H9 (cell line): ENCODE measurements around the gene EFS. TPM values are rescaled to one million over a fixed set of nuclear protein-coding genes. Genes with fewer than 3 reads are reported as not detected.

ENCODE experiments used
- DNase-seq: peaks from one replicate; pipeline ENCODE4 v3.0.0-alpha.2; 2017
- H2AFZ ChIP-seq: one replicate; pipeline ENCODE4 v1.6.1; 2013; ENCODE audit warnings: mild to moderate bottlenecking, low read length, control low read depth, moderate library complexity
- H2AK5ac ChIP-seq: 2 replicates; pipeline ENCODE4 v1.6.1; 2013; ENCODE audit warnings: low read length, control low read depth, mixed read lengths; ENCODE audit not compliant: insufficient read length
- H2BK120ac ChIP-seq: one replicate; pipeline ENCODE4 v1.6.1; 2013; ENCODE audit warnings: low read depth, mild to moderate bottlenecking, low read length, control low read depth, inconsistent platforms; ENCODE audit not compliant: poor library complexity, severe bottlenecking
- H2BK12ac ChIP-seq: 2 replicates; pipeline ENCODE4 v1.6.1; 2013; ENCODE audit warnings: low read length, control low read depth, mixed read lengths, low read depth; ENCODE audit not compliant: insufficient read length
- H2BK15ac ChIP-seq: 2 replicates; pipeline ENCODE4 v1.6.1; 2013; ENCODE audit warnings: low read depth, low read length, control low read depth
- H2BK20ac ChIP-seq: one replicate; pipeline ENCODE4 v1.6.1; 2013; ENCODE audit warnings: low read depth, mild to moderate bottlenecking, low read length, control low read depth, inconsistent platforms; ENCODE audit not compliant: poor library complexity, severe bottlenecking
- H2BK5ac ChIP-seq: 2 replicates; pipeline ENCODE4 v1.6.1; 2013; ENCODE audit warnings: low read length, control low read depth, mixed read lengths; ENCODE audit not compliant: insufficient read length
- H3K14ac ChIP-seq: 2 replicates; pipeline ENCODE4 v1.6.1; 2013; ENCODE audit warnings: low read length, control low read depth; ENCODE audit not compliant: insufficient read depth
- H3K18ac ChIP-seq: 2 replicates; pipeline ENCODE4 v1.6.1; 2013; ENCODE audit warnings: low read depth, mild to moderate bottlenecking, mixed read lengths, low read length, control low read depth; ENCODE audit not compliant: insufficient read length
- H3K23ac ChIP-seq: 2 replicates; pipeline ENCODE4 v1.6.1; 2013; ENCODE audit warnings: low read length, control low read depth, mixed read lengths, low read depth; ENCODE audit not compliant: insufficient read length
- H3K23me2 ChIP-seq: 2 replicates; pipeline ENCODE4 v1.6.1; 2013; ENCODE audit warnings: low read depth, mild to moderate bottlenecking, mixed read lengths, low read length, control low read depth; ENCODE audit not compliant: insufficient read length, poor library complexity, severe bottlenecking
- H3K27ac ChIP-seq: 2 replicates; pipeline ENCODE4 v1.5.1; 2013; ENCODE audit warnings: low read length, control low read depth, mixed read lengths, low read depth; ENCODE audit not compliant: insufficient read length
- H3K27me3 ChIP-seq: 2 replicates; pipeline ENCODE4 v1.6.1; 2013; ENCODE audit warnings: low read length, control low read depth, inconsistent platforms; ENCODE audit not compliant: insufficient read depth
- H3K4ac ChIP-seq: 2 replicates; pipeline ENCODE4 v1.6.1; 2013; ENCODE audit warnings: low read depth, mild to moderate bottlenecking, control low read depth, inconsistent platforms, low read length, moderate library complexity
- H3K4me1 ChIP-seq: 2 replicates; pipeline ENCODE4 v1.6.1; 2013; ENCODE audit warnings: low read length, control low read depth, inconsistent platforms; ENCODE audit not compliant: insufficient read depth
- H3K4me2 ChIP-seq: 2 replicates; pipeline ENCODE4 v1.6.1; 2013; ENCODE audit warnings: low read length, control low read depth, mixed read lengths; ENCODE audit not compliant: insufficient read length, insufficient read depth
- H3K56ac ChIP-seq: 2 replicates; pipeline ENCODE4 v1.6.1; 2013; ENCODE audit warnings: low read depth, mild to moderate bottlenecking, mixed read lengths, low read length, control low read depth; ENCODE audit not compliant: insufficient read length
- H3K79me1 ChIP-seq: 2 replicates; pipeline ENCODE4 v1.6.1; 2013; ENCODE audit warnings: low read depth, mild to moderate bottlenecking, moderate library complexity, low read length, control low read depth, inconsistent platforms; ENCODE audit not compliant: insufficient read depth, poor library complexity, severe bottlenecking
- H3K79me2 ChIP-seq: 2 replicates; pipeline ENCODE4 v1.6.1; 2013; ENCODE audit warnings: low read length, control low read depth, inconsistent platforms; ENCODE audit not compliant: insufficient read depth
- H3K9ac ChIP-seq: 2 replicates; pipeline ENCODE4 v1.6.1; 2013; ENCODE audit warnings: low read length, control low read depth, mixed read lengths; ENCODE audit not compliant: insufficient read length; ENCODE audit errors: extremely low read depth
- H3K9me3 ChIP-seq: one replicate; pipeline ENCODE4 v1.6.1; 2013; ENCODE audit warnings: low read depth, low read length, inconsistent platforms; ENCODE audit not compliant: control insufficient read depth
- H3T11ph ChIP-seq: one replicate; pipeline ENCODE4 v1.6.1; 2013; ENCODE audit warnings: mild to moderate bottlenecking, low read length, control low read depth, inconsistent platforms
- H4K20me1 ChIP-seq: one replicate; pipeline ENCODE4 v1.6.1; 2013; ENCODE audit not compliant: control insufficient read depth, insufficient read length, insufficient read depth
- H4K5ac ChIP-seq: 2 replicates; pipeline ENCODE4 v1.6.1; 2013; ENCODE audit warnings: low read depth, mild to moderate bottlenecking, mixed read lengths, low read length, control low read depth; ENCODE audit not compliant: insufficient read length
- H4K8ac ChIP-seq: replicated peaks from 2 replicates; pipeline ENCODE4 v1.6.1; 2013; ENCODE audit warnings: low read length, control low read depth, mixed read lengths, low read depth; ENCODE audit not compliant: insufficient read length
- H4K91ac ChIP-seq: 2 replicates; pipeline ENCODE4 v1.6.1; 2013; ENCODE audit warnings: low read depth, mild to moderate bottlenecking, moderate library complexity, mixed read lengths, low read length, control low read depth; ENCODE audit not compliant: insufficient read length
- H3K27ac Mint-ChIP-seq, 3 experiments: 2 replicates in 2 of 3; 3 replicates in 1 of 3; pipeline ENCODE4 v1.8.0; 2020 to 2021; ENCODE audit warnings: mixed read lengths in 3 of 3, mild to moderate bottlenecking in 1 of 3, moderate library complexity in 1 of 3
- H3K27me3 Mint-ChIP-seq: 2 replicates; pipeline ENCODE4 v1.8.0; 2021; ENCODE audit warnings: low read depth, mild to moderate bottlenecking, moderate library complexity, mixed read lengths
- H3K36me3 Mint-ChIP-seq, 3 experiments: 2 replicates in 2 of 3; 3 replicates in 1 of 3; pipeline ENCODE4 v1.8.0; 2020 to 2021; ENCODE audit warnings: low read depth in 3 of 3, mixed read lengths in 3 of 3; ENCODE audit not compliant: insufficient read depth in 1 of 3
- H3K4me1 Mint-ChIP-seq, 2 experiments: 2 replicates each; pipeline ENCODE4 v1.8.0; 2020; ENCODE audit warnings: mixed read lengths in 2 of 2
- H3K4me3 Mint-ChIP-seq, 2 experiments: 2 replicates in 1 of 2; 3 replicates in 1 of 2; pipeline ENCODE4 v1.8.0; 2020 to 2021; ENCODE audit warnings: mild to moderate bottlenecking in 2 of 2, mixed read lengths in 2 of 2, moderate library complexity in 1 of 2
- H3K9me3 Mint-ChIP-seq, 2 experiments: 2 replicates in 1 of 2; 3 replicates in 1 of 2; pipeline ENCODE4 v1.8.0; 2020; ENCODE audit warnings: mild to moderate bottlenecking in 2 of 2, mixed read lengths in 2 of 2, moderate library complexity in 1 of 2
- WGBS: extraction: QIAGEN DNeasy Blood & Tissue Kit; methylation state at CpG from one replicate; pipeline ENCODE4 v1.1.7; 2013; ENCODE audit warnings: missing lambda C conversion rate, low lambda C conversion rate, mixed read lengths; ENCODE audit not compliant: insufficient read length; ENCODE audit errors: extremely low coverage; 5-methylcytosine and 5-hydroxymethylcytosine counted together
- total RNA-seq: library from RNA; stranded (reverse); gene quantifications from 2 replicates; pipeline ENCODE4 v1.2.1, GENCODE V29; 2021
- TF ChIP-seq, protein P1 (sequence below): fragments of 200-600 bp; sonication (generic); conservative IDR thresholded peaks from 3 replicates; pipeline ENCODE4 v1.8.0; 2021; ENCODE audit warnings: antibody characterized with exemption, mild to moderate bottlenecking

The EFS gene
- total RNA-seq, 1 experiment from 2014 or later = 32.1 TPM

DNA sequence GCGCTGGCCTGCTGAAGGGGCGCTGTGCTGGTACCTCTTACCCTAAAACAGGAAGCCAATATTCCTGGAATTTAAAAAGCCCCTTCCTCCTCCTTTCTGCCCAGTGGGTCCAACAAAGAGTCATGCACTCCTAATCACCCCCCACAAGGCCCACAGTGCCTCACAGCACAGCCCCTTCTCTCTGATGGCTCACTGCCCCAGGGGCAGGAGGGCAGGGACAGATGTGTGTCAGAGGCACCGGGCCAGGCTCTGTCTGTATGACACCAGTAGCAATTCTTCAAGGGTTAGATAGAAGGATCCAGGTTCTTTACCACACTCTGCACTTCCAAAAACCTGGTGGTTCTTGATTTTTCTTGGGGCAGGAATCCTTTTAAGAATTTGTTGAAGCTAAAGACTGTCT lies 34.2 kb upstream of the EFS start:
- H2BK20ac ChIP-seq = no peak overlapping the region
- peaks cover 42% of the 10 kb centered on the region for H3K27me3 Mint-ChIP-seq
- H3K4me2 ChIP-seq = no peak overlapping the region
- H2AK5ac ChIP-seq = no peak overlapping the region
- H3K4ac ChIP-seq = no peak overlapping the region
- H4K5ac ChIP-seq = no peak overlapping the region
- H3K4me3 Mint-ChIP-seq = no peak overlapping the region
- no peak overlapping the region for H3K9ac ChIP-seq
- H4K20me1 ChIP-seq = no peaks in the 10 kb centered on the region
- no peaks in the 10 kb centered on the region for H3K79me1 ChIP-seq
- no peak overlapping the region for H4K8ac ChIP-seq
- no peaks in the 10 kb centered on the region for H3K79me2 ChIP-seq
- no peak overlapping the region for H2BK5ac ChIP-seq
- no peaks in the 10 kb centered on the region; a peak in 1 of 5 replicates for H3K9me3 Mint-ChIP-seq
- no peaks in the 10 kb centered on the region for H3K27me3 ChIP-seq
- H3K36me3 Mint-ChIP-seq = no peaks in the 10 kb centered on the region
- no peaks in the 10 kb centered on the region for H3K9me3 ChIP-seq
- no peak overlapping the region for H2AFZ ChIP-seq
- no peak overlapping the region for H3T11ph ChIP-seq
- no peak overlapping the region for H4K91ac ChIP-seq
- H3K4me1 ChIP-seq = no peaks in the 10 kb centered on the region
- H2BK120ac ChIP-seq = no peak overlapping the region
- H3K14ac ChIP-seq = no peak overlapping the region
- no peak overlapping the region for H3K23ac ChIP-seq
- DNase-seq = no peak
- H3K4me1 Mint-ChIP-seq = peaks cover 2 to 8% of the 10 kb centered on the region in 2 experiments; a peak in 3 of 4 replicates
- TF ChIP-seq, protein P1, sequence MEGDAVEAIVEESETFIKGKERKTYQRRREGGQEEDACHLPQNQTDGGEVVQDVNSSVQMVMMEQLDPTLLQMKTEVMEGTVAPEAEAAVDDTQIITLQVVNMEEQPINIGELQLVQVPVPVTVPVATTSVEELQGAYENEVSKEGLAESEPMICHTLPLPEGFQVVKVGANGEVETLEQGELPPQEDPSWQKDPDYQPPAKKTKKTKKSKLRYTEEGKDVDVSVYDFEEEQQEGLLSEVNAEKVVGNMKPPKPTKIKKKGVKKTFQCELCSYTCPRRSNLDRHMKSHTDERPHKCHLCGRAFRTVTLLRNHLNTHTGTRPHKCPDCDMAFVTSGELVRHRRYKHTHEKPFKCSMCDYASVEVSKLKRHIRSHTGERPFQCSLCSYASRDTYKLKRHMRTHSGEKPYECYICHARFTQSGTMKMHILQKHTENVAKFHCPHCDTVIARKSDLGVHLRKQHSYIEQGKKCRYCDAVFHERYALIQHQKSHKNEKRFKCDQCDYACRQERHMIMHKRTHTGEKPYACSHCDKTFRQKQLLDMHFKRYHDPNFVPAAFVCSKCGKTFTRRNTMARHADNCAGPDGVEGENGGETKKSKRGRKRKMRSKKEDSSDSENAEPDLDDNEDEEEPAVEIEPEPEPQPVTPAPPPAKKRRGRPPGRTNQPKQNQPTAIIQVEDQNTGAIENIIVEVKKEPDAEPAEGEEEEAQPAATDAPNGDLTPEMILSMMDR = no peak
- H3K27ac ChIP-seq = no peak overlapping the region
- H3K56ac ChIP-seq = no peak overlapping the region
- H2BK15ac ChIP-seq = no peak overlapping the region
- H3K27ac Mint-ChIP-seq = no peak overlapping the region
- H3K18ac ChIP-seq = no peak overlapping the region
- WGBS = no CpG with 5 or more reads among the region's 3 CpGs
- no peak overlapping the region for H2BK12ac ChIP-seq
- no peaks in the 10 kb centered on the region for H3K23me2 ChIP-seq
